ENCODE data around the gene IL22RA1.

IL22RA1 gene

DNA sequence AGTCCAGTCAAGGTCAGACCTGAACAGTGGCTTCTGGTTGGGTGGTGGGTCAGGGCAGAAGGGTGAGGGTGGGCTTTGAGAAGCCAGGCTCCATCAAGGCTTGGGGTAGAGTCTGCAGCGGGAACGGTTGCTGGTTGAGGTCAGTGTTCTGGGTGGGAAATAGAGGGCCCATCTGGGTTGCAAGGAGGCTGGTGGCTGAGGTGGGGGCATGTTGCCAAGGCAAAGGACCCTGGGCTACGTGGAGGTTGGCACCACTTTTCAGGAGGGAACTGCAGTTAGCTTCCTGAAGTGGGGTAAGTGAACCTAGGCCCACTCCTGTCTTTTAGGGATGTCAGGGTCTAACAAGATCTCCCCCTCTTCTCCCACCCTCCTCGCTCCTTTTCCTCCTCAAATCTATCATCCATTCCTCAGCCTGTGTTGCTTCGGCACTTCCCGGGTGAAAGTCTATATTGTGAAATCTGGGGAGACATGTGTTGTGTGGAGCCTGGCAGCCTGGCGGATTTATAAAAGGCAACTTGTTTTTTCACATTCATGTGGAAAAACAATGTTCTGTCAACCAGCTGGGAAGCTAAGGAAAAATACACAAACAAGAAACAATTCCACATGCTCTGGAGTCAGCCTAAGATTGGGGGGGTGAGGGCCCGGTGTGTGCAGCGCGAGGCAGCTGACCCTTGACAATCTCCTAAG lies 1.5 kb downstream of the IL22RA1 start:
- no peak overlapping the region for H3K4me2 ChIP-seq (ENCODE audit: low read length)
- H3K4me3 ChIP-seq (ENCODE audit: low read depth, low read length), result no peak overlapping the region
- H3K27ac ChIP-seq, result no peak overlapping the region
- no peak overlapping the region for H2AFZ ChIP-seq
- no peaks in the 10 kb centered on the region for H3K9me3 ChIP-seq (ENCODE audit: control insufficient read depth, low read length)
- no peaks in the 10 kb centered on the region for H3K27me3 ChIP-seq (ENCODE audit: control insufficient read depth, insufficient read depth, low read length)
- H3K9ac ChIP-seq, result no peak overlapping the region
- H3K4me1 ChIP-seq, result no peaks in the 10 kb centered on the region
- H3K79me2 ChIP-seq, result no peaks in the 10 kb centered on the region
- H3K36me3 ChIP-seq (ENCODE audit: control insufficient read depth, insufficient read depth, low read length), result no peaks in the 10 kb centered on the region
- TF ChIP-seq, protein P1, sequence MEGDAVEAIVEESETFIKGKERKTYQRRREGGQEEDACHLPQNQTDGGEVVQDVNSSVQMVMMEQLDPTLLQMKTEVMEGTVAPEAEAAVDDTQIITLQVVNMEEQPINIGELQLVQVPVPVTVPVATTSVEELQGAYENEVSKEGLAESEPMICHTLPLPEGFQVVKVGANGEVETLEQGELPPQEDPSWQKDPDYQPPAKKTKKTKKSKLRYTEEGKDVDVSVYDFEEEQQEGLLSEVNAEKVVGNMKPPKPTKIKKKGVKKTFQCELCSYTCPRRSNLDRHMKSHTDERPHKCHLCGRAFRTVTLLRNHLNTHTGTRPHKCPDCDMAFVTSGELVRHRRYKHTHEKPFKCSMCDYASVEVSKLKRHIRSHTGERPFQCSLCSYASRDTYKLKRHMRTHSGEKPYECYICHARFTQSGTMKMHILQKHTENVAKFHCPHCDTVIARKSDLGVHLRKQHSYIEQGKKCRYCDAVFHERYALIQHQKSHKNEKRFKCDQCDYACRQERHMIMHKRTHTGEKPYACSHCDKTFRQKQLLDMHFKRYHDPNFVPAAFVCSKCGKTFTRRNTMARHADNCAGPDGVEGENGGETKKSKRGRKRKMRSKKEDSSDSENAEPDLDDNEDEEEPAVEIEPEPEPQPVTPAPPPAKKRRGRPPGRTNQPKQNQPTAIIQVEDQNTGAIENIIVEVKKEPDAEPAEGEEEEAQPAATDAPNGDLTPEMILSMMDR (IDR thresholded peaks at IDR 0.05), result no peak

DNA sequence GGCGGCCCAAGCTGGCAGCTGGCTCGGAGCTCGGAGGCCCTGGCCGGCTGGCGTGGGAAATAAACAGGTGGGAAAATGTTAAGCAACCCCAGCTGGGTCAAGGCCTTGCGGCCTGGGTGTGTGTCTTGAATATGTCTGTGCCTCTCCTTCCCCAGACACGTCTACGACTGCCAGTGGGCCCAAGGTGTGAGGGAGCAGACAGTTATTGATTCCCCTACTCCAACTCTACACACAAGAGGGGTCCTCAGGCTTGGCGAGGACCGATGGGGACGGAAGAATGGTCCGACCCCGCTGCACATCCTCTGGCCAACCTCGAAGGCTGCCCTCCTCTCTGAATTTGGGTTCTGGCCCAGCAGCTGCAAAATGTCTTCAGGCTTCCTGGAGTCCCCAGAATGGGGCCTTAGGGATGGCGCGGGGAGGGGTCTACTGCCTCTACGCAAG lies 2.2 kb downstream of the IL22RA1 start:
- no peak overlapping the region for H3K4me3 ChIP-seq (ENCODE audit: low read depth, low read length)
- no peaks in the 10 kb centered on the region for H3K4me1 ChIP-seq

DNA sequence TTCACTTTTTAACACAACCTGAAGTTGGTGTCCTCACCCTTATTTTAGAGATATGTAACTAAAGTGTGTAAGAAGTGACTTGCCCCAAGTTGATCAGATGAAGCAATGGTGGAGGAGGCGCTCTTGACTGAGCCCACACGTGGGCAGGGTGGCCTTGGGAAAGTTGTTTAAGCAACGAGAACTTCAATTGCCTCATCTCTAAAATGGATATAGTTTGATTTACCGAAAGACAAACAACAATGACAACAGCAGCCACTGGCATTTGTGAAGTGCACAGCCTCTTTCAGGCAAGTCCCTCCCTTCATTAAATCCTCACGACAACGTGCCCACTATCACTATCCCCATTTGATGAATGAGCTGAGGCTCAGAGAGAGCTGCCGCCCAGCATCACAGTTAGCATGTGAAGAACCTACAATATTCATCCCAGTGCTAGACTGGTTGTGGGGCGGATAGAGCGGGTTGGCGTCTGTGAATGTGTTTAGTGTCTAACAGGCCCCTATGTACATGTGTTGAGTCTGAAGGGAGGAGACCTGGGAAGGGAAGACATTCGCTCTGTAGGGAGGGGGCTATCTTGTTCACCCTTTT lies 3.0 kb downstream of the IL22RA1 start:
- no peak overlapping the region for H3K9ac ChIP-seq
- no peaks in the 10 kb centered on the region for H3K79me2 ChIP-seq
- no peak overlapping the region for H3K4me2 ChIP-seq (ENCODE audit: low read length)
- H3K4me1 ChIP-seq, result no peaks in the 10 kb centered on the region
- no peak overlapping the region for H3K4me3 ChIP-seq (ENCODE audit: low read depth, low read length)
- no peaks in the 10 kb centered on the region for H3K9me3 ChIP-seq (ENCODE audit: control insufficient read depth, low read length)
- TF ChIP-seq, protein P1 (IDR thresholded peaks at IDR 0.05), result no peak
- no peaks in the 10 kb centered on the region for H3K36me3 ChIP-seq (ENCODE audit: control insufficient read depth, insufficient read depth, low read length)
- H2AFZ ChIP-seq, result no peak overlapping the region
- H3K27me3 ChIP-seq (ENCODE audit: control insufficient read depth, insufficient read depth, low read length), result no peaks in the 10 kb centered on the region
- no peak overlapping the region for H3K27ac ChIP-seq

More for the DNA sequence above, 2.2 kb downstream of the IL22RA1 start:
- Histone ChIP-seq H2AFZ (no peak overlapping the region), H3K4me2 (ENCODE audit: low read length) (no peak overlapping the region), H3K27ac (no peak overlapping the region), H3K36me3 (ENCODE audit: control insufficient read depth, insufficient read depth, low read length) (no peaks in the 10 kb centered on the region), H3K9ac (no peak overlapping the region), H3K27me3 (ENCODE audit: control insufficient read depth, insufficient read depth, low read length) (no peaks in the 10 kb centered on the region), H3K9me3 (ENCODE audit: control insufficient read depth, low read length) (no peaks in the 10 kb centered on the region), H3K79me2 (no peaks in the 10 kb centered on the region)
- TF ChIP-seq, protein P1 (IDR thresholded peaks at IDR 0.05), result no peak

DNA sequence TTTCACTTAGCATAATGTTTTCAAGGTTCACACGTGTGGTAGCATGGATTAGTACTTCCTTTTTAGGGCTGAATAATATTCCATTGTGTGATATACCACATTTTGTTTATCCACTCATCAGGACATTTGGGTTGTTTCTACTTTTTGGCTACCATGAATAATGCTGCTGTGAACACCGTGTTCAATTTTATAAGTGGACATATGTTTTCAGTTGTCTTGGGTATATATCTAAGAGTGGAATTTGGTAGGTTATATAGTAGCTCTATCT lies 3.8 kb downstream of the IL22RA1 start:
- Histone ChIP-seq H3K4me2 (ENCODE audit: low read length) (no peak overlapping the region), H3K4me1 (no peaks in the 10 kb centered on the region), H2AFZ (no peak overlapping the region), H3K27ac (no peak overlapping the region), H3K79me2 (no peaks in the 10 kb centered on the region), H3K27me3 (ENCODE audit: control insufficient read depth, insufficient read depth, low read length) (no peaks in the 10 kb centered on the region), H3K9ac (no peak overlapping the region), H3K36me3 (ENCODE audit: control insufficient read depth, insufficient read depth, low read length) (no peaks in the 10 kb centered on the region), H3K4me3 (ENCODE audit: low read depth, low read length) (no peak overlapping the region), H3K9me3 (ENCODE audit: control insufficient read depth, low read length) (no peaks in the 10 kb centered on the region)
- TF ChIP-seq, protein P1 (IDR thresholded peaks at IDR 0.05), result no peak
